ENCODE measurements around the gene PAPLN.

- TF ChIP-seq, protein P1, sequence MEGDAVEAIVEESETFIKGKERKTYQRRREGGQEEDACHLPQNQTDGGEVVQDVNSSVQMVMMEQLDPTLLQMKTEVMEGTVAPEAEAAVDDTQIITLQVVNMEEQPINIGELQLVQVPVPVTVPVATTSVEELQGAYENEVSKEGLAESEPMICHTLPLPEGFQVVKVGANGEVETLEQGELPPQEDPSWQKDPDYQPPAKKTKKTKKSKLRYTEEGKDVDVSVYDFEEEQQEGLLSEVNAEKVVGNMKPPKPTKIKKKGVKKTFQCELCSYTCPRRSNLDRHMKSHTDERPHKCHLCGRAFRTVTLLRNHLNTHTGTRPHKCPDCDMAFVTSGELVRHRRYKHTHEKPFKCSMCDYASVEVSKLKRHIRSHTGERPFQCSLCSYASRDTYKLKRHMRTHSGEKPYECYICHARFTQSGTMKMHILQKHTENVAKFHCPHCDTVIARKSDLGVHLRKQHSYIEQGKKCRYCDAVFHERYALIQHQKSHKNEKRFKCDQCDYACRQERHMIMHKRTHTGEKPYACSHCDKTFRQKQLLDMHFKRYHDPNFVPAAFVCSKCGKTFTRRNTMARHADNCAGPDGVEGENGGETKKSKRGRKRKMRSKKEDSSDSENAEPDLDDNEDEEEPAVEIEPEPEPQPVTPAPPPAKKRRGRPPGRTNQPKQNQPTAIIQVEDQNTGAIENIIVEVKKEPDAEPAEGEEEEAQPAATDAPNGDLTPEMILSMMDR (IDR thresholded peaks at IDR 0.05; ENCODE audit: insufficient read depth, low read length, poor library complexity, severe bottlenecking) = no peak
- no peak for TF ChIP-seq EZH2phosphoT487 (conservative IDR thresholded peaks at IDR 0.05; ENCODE audit: low read length)
Observed at GRCh38 chr14:73264080-73264884, 27.0 kb downstream of the PAPLN start.

All from SU-DHL-6 (cell line).